SK-N-MC (cell line): Measurements from ENCODE around the gene MEIS3.

Experiments
- EZH2 ChIP-seq: fragments of 200-600 bp; sonication (generic); IDR thresholded peaks from one replicate; pipeline ENCODE4 v1.6.1; 2017; ENCODE audit warnings: antibody characterized with exemption
- POLR2AphosphoS5 ChIP-seq: IDR thresholded peaks from 2 replicates; pipeline ENCODE4 v1.6.1; 2012; ENCODE audit warnings: mild to moderate bottlenecking, low read depth, low read length, borderline replicate concordance

DNA sequence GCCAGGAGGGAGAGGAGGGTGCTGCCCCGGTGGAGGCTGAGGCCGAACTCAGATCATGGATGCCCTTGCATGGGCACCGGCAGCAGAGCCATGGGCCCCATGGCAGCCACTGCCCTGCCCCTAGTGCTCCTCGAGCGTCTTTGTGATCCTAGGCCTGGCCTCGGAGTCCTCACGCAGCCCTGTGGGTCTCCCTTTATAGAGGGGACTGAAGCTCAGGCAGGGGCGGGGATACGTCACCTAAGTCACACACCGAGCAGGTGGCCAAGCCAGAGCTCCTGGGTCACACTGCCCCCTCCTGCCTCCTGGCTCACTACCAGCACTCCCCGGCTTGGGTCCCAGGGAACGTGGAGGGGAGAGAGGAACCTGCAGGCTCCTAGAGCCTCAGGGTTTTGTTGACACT, 41.5 kb downstream of the MEIS3 start:
- TF ChIP-seq POLR2AphosphoS5 = no peak
- no peak for TF ChIP-seq EZH2
